CD4-positive, alpha-beta T cell treated with Interleukin-21 for 1 hour (primary cell): ENCODE measurements around the gene FOXO3.
A peak's percentile ranks its signal among the peaks of the same experiment; 100 is the strongest.

Source experiments
- DNase-seq: peaks from one replicate; pipeline ENCODE4 v3.0.0-alpha.2; 2020

The FOXO3 gene

DNA sequence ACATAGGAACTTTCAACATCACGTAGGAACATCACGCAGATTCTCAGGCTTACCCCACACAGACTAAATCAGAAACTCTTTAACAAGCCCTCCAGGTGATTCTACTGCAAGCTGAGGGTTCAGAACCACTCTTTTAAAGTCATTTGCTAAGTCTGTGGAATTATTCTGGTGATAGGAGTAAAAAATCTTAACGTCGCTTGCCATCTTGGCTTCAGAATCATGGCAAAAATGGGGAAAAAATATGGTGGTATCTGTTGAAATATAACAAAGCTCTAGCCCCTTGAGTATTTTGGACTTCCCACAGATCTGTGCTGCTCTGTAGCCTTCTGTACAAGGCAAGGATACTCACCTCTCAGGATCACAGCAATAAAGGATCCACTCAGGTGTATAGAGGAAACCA, 17.4 kb downstream of the FOXO3 start:
- DNase-seq: no peak

DNA sequence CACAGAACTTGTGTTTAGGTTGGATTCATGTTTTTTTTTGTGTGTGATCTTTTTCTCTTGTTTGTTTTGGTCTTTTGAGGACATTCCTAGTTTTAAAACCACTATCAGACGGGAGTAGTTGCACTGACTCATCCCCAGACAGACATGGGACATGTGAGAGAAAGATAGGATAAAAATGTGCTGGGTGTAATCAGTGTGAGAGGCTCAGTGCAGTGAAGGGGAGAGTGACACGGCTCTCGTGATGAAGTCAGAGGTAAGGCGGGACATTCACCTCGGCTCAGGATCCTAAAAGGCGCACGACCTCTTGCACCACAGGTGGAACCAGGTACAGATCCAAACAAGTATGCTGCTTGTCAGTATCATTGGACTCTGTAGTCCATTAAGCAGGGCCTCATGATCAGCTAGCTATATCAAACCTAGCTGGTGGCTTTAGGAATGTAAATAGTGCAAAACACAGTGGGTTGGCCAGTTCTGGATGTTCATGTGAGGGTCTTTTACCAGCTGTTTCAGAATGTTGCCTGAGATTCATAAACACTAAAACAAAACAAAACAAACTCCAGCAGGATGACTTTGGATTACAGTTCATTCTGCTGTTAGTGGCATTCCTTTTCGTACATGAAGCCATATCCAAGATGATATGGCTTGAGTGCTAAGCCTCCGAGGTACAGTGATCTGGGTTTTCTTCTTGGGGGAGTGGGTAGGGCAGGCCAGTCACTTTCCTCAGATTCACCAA, 18.0 kb downstream of the FOXO3 start:
- DNase-seq: no peak

DNA sequence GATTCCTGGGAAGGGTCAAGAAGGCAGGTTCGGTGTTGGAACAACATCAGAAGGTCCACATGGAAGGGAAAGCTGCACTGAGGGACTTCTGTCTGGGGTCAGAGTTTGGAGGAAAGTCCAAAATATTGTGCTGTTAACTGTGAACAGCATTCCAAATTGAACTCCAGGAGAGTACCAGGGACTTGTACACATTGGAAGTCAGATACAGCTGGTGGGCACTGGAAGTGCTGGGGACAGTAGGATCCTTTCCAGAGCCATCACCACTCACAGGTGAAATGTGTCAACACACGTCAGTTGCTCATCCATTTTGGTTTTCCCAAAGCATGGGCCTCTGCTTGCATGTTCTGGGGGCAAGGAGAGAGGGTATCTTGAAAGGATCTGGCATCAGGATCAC, 18.6 kb downstream of the FOXO3 start:
- no peak for DNase-seq

DNA sequence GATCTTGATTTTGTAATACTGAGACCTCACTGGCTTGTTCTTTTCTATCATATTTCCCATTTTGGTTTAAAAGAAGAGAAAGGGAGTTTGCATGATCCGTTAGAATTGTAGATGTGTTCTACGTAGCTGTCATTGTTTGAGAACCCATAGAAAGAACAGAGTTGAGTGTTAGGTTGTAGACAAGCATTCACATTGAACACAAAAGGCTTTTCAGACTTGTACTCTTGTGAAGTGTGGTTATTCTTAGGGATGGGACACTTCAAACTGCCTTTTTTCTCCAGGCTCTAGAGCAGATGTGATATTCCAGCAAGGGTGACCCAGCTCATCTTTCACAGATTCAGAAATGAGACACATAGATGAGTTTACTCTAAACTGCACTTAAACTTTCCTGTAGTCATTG, 19.9 kb downstream of the FOXO3 start:
- no peak for DNase-seq

DNA sequence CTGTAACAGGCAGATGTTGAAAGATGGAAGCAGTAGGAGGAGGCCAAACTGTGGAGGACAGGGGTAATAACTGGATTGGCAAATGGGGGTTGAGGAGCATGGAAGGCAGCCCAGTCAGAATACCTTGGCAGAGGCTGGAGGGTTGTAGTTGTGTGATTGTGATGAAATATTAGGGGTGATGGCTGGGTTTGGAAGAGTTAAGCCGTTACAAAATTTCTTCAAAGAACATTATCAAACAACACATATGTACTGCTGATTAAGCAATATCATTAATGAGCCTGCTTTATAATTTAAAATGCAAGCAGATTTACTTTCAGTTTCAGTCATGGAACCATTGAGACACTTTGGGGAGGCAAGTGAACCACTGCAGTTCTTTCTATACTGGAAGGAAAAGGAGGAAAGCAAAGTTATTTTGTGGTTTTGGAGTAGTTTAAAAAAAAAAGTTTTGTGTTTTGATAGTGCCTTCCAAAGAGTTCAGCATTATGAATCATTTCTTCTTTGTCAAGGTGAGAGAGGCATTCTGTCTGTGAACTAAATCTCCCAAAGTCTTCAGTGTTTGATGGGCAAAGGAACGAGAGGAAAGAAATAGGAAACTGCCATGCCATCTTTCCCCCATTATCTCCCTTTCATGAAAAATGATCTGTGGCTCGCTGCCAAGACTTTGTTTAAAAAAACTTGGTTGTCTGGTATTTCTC, 20.7 kb downstream of the FOXO3 start:
- peak; percentile 36 for DNase-seq

DNA sequence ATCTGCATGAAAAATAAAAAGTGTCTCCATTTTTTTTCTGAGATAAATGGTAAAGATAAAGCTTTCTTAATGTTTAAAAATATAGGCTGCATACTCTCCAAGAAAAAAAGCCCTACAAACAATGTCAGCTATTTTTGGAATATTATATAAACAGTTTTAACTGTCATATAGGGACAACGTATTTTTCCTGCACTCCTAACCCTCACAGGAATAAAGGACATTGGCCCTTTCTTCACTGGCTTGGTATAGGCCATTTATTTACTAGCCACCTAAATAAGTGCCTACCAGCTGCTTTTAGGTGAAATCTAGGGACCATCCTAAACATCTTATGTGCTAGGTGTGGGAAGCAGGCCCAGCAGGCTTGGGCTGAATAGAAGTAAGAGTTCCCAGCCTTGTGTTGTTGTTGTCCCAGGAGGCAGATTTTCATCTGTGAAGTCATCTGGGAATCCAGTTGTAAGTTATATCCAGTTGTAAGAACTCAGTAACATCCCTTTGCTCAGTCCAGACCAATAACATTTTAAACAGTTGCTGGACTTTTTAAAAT, 21.3 kb downstream of the FOXO3 start:
- no peak for DNase-seq

DNA sequence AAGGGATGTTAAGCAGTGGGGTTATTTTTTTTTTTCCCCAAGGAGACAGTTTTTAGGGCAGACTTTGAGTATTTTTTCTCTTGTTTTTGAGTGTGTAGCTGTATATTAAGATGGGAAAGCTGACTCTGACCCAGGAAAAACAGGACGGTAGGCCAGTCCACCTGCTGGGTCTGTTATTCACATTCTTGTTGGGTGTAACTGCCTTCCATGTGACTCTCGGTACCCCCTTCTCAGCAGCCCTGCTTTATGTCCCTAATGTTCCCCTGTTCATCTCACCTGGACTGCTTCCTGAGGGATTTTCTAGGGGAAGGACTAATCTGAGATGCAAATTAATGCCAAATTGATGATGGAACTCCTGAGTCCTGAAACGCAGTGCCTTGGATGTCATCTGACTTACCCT, 21.9 kb downstream of the FOXO3 start:
- DNase-seq: no peak

DNA sequence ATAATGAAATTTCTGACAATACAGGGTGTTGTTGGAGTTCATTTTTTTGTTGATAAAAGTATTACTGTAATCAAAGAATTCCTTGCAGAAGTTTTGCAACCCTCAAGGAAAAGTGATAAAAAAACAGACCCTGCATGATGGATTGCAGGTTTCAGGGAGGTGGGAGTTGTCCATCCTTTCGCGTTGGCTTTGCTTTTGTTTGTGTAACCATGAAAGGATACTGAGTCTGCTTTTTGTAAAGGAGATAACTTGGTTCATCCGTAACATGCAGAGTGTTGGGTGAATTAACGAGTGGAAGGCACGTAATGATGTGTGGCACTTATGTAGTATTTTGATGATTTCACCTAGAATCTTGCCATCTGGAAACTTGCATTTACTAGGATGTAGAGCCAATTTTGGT, 23.6 kb downstream of the FOXO3 start:
- no peak for DNase-seq

DNA sequence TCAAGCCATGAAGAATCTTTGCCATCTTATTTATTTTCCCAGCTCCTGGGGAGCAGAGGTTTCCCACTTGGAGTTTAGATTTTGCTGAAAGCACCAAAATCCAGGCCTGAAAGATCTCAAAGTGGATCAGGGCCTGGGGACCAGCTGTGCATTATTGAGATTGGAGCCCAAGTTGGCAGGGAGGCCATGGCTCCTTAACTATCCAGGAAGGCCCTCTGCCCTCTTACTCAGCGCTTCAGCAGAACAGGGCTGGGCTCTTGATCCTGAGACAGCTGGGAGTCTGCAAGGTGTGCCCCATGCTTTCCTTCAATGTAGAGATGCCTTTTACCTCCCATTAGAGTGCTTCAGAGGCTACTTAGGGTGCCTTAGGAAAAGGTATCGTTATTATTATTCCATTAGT, 24.6 kb downstream of the FOXO3 start:
- DNase-seq: no peak

DNA sequence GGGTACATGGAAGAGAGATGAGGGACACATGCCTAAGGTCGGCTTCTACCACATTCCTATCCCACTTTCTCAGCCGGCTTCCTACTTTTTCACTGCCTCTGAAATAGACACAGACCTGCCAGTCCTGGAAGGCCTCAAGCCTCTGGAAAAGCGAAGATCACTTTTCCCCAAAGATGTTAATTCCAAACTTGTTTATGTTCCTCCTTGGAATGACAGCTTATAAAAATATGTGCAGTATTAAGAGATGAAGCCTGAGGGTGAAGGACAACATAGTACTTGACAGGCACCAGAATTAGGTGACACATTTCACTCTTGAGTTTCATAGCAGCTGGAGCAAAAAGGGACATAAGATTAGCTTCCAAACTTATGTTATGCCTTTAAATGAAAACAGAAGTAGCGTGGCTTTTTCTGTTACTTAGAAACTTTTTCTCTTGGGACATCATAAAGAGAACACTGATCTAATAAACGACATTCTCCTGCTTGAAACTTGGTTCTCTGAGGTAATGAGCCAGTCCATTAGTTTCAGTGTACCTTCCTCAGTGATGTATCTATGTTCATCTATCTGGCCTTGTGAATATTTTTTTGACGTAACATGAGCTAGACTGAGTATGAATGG, 25.3 kb downstream of the FOXO3 start:
- DNase-seq: no peak

DNA sequence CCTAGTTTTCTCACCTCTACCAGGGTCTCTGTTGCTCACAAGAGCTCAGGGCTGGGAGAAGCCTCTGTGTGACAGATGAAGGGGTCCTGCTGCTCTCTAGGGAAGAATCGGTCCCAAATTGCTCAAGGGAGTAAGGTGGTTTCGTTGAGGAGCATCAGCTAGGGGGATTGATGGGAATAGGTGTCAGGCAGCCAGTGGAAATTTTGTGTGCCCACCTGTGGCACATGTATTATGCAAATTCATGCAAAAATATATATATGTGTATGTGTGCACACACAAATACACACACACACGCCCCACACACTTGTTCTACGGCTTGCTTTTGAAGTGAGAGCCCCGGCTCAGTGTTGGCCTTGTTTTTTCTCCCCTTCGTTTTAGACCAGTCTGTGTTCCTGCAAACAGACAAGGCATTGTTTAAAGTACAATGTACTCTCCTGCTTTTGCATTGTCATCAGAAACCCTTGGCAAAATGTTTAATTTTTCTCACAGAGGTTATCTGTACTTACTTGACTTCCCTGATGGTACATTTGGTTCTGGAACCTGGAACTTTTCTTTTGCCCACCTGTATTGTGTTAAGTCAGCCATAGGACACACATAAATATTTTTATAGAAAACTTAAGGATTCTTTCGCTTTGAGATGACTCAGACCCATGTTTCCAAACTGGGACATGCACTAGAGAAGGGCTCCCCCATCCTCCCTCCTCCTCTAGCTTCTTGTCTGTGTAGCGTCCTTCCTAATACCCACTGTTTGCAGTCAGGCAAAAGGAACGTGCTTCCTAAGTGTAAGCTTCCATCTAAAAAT, 26.7 kb downstream of the FOXO3 start:
- DNase-seq: no peak

DNA sequence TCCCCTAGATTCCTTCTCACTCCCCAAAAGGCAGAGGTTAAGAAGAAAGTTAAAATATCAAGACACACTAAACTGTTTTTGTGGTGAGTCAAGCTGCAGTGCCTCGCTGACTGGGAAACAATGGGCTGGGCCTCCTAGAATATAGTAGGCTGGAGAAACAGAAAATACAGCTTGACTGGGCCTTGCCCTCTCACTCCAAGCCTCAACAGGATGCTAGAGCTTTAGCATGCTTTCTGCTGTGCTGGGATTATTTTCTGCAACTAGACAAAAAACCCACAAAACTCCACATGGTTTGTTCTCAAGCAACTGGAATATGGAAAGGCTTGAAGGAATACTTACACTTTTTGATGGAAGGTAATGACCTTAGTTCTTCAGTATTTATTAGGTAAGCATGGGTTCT, 27.9 kb downstream of the FOXO3 start:
- DNase-seq: no peak

DNA sequence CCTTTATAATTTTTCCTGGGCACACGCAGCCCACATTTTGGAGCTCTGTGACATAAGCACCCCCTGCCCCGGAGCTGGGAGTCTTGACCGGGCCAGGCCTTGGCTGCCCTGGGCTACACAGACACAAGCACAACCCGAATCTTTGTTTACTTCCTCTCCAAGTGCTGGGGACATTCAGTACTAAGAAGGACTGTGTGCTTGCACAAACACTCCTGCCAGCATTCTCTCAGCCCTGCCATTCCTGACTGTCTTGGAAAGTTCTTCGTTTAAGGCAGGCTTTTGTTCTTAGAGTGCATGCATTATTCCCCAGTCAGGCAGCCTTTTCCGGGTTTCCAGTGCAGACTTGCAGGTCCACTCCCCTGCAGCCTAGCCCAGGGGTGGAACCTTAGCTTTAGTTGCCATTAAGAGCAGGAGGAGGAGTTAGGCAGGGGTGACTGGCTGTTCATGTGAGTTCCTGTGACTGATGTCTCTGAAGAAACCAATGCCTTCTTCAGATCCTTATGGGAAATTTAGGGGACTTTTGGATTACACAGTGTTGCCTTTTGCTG, 28.6 kb downstream of the FOXO3 start:
- no peak for DNase-seq

DNA sequence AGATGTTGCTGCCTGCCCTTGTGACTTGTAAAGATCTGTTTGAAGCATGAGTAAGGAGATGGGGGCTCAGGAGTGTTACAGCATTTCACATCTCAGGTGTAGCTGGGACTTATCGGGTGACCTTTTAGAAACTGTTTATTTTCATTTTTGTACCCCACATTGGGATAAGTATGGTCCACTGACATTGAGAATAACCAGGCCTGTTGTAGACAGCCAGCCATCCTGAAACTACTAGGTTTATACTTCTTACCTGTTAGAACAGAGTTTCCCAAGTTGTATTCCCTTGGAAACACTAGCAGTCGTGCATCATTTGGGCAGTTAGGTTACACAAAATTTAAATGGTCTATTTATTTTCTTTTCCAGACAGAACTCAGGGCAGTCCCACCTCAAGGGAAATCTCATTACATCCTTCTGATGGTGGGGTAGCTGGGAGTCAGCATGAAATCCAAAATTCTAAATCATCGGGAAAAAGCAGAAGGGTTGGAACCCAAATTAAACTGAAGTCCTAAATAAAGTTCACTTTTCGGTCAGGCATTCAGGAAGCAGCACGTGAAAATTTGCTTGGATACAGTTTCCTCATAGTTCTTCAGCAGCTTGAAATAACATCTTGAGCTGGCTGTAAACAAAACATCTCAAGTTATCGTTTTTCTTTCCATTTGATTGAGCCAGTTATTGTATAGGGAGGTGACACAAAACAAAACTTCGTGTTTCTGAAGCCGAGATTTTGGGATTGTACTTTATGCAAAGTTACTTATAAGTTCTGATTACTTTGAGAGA, 30.5 kb downstream of the FOXO3 start:
- DNase-seq: no peak

DNA sequence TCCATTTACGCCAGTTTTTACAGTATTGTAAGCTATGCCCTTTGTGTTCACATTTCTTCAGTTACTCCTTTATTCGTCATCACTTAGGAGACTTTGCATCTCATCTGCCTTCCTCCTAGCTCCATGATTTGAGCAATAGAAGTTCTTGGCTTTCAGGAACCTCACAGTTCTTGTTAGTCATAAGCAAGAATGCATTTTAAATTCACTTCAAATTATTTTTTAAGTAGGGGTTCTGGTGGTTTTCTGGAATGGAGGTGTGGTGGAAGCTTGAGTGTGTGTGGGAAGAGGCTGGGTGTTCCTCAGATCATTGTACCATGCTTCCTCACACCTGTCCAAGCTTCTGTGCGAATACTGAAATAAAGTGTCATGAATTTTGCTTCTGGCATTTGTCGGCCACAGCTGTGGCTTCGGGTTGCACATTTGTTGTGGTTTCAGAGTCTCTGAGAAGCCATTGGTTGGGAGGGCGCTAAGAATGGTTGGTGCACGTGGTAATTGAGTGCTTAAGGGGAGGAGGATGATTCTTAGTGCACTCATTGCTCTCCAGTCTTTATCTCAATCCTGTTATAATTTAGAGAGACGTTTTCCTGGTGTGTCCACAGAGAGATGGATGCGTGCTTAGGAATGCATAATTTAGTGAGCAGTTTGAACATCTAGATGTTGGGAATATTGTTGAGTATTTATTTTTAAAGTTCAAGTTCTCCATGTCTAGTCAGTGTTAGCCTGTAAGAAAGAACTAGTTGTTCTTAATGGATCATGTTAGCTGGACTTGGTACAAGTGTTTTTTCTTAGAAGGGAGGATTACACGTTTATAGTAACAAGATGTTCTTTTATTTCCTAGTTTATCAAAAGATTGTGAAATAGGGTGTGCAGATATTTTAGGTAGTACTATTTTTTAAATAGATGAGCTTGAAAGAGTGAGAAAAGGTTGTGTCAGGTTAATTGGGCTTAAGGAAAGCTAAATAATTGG, 31.9 kb downstream of the FOXO3 start:
- DNase-seq: peak; percentile 64

DNA sequence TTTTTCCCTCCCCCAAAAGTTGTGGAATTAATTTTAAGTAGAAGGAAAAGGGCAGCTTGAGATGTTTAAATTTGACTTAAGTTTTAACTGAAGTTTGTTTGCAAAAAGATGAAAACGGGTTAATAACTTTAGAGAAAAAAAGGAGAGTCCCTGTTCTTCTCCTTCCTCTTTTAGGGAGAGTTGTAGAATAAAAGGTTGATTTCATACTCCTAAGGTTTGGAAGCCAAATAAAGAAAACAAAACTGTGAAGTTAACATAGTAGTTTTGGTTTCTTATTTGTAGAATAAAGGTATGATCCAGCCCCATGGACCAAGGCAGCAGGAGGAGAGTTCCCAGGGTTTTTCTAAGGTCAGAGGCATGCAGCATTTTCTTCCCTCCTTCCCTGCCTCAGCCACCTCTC, 33.4 kb downstream of the FOXO3 start:
- no peak for DNase-seq

DNA sequence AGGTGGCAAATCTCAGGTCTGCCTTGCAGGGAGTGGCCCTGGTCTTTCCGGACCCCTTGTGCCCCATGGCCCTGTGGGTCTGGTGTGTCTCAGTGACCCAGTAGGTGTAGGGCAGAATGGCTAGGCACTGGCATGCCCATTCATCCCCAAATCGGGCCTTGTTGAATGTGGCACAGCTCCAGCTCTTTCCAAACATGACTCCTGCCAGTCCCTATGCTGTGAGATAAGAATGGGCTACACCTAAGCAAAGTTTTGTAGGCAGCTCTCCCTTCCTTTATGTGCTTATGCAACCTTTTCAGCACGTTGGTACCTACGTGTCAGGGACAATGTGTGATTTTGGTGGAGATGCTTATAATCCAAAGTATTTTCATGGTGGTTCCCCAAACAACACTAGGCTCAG, 33.9 kb downstream of the FOXO3 start:
- DNase-seq: no peak

DNA sequence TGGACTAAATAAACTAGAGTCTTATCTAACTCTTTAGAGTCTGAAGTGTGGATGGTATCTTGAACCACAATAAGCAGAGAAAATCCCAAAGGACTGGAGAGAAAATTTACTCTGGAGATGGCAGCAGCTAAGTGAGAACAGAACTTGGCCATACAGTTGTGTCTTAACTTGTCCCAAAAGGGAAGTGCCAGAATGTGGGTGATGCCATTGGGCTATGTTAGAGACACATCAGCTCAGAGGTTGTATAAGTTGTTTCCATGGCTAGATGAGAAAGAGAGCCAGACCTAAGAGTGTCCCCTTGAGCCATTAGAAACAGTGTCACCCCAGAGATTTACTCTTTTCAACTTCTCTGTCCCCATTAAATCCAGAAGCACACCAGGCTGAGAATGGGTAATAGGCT, 36.2 kb downstream of the FOXO3 start:
- DNase-seq: no peak

DNA sequence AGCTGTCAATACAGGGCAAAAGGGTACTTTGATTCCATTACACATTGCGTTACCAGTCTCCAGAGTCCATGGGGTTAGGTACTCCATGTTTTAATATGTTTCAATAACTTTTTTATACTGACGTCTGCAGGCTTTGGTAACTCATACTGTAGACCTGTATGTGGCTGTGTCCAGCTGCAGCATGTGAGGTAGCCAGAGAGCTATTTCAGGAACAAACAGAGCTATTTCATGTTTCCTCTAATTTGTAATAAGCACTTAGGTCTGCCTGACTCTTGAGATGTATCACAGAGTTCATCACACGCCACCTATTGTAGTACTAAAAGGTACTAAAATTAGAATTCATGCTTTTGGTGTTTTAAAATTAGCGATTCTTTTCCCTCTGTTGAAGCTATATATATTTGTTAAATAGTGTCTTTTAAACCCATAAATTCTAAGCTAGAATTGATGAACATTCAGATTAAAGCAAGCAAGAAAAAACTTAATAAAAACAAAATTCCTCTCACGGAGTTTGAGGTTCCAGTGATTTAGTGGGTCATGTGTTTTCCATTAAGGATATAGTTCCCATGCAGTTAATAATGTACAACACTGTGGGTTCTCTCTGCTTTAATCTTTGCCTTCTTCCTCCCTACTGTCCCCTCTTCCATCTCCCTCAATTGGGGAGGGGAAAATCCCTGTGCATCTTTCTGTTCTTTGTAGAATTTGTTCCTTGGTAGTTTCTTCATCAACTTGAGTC, 37.0 kb downstream of the FOXO3 start:
- no peak for DNase-seq

DNA sequence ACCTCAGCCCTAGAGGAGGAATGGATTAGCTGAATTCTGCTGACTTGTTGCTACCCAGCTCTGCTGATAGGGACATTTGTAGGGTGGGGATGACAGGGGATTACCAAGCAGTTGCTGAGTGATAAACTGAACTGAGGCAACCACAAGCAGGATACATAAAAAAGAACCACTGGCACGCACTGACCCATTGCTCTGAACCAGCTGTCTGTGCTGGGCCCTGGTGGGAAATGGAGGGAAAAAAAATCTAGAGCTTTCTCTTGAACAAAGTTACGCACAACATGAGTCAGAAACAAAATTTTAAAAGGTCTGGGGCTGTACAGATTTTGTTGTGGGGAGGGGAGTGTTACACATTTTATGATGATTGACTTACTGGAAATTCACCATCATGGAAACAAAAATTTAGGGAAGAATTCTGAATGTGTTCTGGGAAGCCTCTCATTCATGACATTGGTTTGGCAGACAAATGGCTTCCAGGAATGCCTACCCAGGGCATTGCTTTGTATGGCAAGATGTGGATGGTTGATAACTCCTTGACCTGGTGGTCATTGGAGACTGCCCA, 37.7 kb downstream of the FOXO3 start:
- DNase-seq: no peak
